GM18505 (cell line): ENCODE measurements around the gene LRRC51.
"Not testable (repeated sequence)": the region's sequence is repeated elsewhere in the genome, so short reads cannot be mapped to it uniquely, and the experiment has no call there.

Experiments used
- ATAC-seq: cut with Tn5 transposase; IDR thresholded peaks from one replicate; pipeline ENCODE4 v1.9.1; 2021; ENCODE audit not compliant: unreplicated experiment
- POLR2A ChIP-seq: IDR thresholded peaks from 4 replicates; pipeline ENCODE4 v1.6.1; 2011; ENCODE audit warnings: borderline replicate concordance; ENCODE audit not compliant: insufficient read depth, insufficient read length; ENCODE audit errors: extremely low read depth

LRRC51 gene

DNA sequence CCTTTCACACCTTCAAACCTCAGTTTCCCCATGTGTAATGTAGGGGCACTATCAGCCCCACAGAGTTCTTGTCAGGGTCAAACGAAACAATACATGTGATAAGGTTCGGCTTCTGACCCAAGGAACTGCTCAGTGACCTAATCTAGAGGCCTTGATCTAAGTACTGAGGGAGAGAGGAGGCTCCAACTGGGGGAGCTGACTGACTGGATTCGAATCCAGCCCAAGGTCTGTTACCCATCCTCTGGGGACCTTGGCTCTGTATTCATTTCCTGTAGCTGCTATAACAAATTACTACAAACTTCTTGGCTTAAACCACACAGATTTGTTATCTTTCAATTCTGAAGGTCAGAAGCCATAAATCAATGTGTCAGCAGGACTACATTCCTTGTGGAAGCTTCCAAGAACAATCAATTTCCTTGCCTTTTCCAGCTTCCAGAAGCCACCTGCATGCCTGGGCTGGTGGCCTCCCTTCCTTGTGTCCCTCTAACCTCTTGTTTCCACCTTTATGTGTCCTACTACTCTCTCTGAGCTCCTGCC is 42.5 kb downstream of the LRRC51 start:
- no peak for TF ChIP-seq POLR2A
- ATAC-seq = no peak

DNA sequence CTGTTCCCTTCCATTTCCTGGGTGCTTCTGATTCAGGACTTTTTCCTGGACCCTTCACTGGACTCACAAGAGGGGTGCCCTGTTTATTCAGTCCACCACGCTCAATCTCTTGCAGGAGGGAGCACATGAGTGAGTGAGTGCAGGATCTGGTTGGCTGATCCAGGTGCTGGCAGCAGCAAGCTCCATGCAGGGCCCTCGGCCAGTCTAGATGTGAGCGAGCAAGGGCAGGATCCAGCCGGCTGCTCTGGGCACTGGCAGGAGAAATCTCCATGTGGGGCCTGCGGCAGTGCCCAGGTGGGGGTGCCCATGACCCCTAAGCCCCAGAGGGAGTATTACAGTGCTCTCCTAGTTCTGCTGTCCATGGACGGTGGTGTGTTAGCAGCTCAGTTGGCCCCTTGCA is 43.4 kb downstream of the LRRC51 start:
- ATAC-seq = no peak
- TF ChIP-seq POLR2A = no peak

DNA sequence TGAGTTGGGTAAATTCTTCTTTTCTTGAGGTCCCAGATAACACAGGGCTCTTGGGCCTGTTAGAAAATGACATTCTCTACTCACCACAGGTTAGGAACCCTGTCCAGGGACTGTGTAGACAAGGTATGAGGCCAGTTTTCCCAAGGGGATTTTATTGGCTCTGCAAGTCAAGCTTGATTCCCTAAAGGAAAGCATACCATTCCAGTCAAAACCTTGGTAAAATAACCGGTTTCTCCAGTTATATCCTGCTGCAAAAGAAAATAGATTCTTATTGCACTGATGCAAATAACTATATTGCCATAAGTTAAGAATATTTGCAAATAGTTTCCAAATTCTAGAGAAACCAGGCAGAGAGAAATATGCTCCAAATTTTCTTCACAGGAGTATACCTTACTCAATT is 45.3 kb downstream of the LRRC51 start:
- no peak for ATAC-seq
- TF ChIP-seq POLR2A = no peak

GRCh38 chr11:72127923-72128322 is 47.3 kb downstream of the LRRC51 start:
- ATAC-seq = no peak
- TF ChIP-seq POLR2A = no peak

DNA sequence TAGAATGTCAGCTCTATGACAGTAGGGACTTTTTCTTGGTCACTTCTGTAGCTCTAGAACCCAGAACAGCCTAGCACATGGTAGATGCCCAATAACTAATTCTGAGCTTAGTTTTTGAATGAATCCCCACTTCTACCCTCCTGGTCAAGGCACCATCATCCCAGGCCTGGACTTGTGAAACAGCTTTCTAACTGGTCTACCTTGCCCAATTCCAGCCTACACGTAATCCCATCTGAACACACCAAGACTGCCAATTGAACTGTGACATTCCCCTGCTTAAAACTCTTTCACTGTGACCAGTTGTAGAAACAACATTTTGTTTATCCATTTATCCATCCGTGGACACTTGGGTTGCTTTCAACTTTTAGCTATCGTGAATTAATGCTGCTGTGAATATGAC is 48.7 kb downstream of the LRRC51 start:
- no peak for TF ChIP-seq POLR2A

GRCh38 chr11:72132646-72133045 is 52.0 kb downstream of the LRRC51 start:
- no peak for TF ChIP-seq POLR2A
- ATAC-seq = no peak

More for the DNA sequence above, 48.7 kb downstream of the LRRC51 start:
- no peak for ATAC-seq

GRCh38 chr11:72135473-72135872 is 54.8 kb downstream of the LRRC51 start, which contains the start of gene FOLR3:
TSS of gene FOLR3 (plus strand) at chr11:72135725. CDS start at chr11:72135953, 228 bp downstream.
- not testable (repeated sequence) for ATAC-seq

GRCh38 chr11:72135891-72136683 is 55.4 kb downstream of the LRRC51 start:
- no peak for TF ChIP-seq POLR2A
- ATAC-seq = no peak

DNA sequence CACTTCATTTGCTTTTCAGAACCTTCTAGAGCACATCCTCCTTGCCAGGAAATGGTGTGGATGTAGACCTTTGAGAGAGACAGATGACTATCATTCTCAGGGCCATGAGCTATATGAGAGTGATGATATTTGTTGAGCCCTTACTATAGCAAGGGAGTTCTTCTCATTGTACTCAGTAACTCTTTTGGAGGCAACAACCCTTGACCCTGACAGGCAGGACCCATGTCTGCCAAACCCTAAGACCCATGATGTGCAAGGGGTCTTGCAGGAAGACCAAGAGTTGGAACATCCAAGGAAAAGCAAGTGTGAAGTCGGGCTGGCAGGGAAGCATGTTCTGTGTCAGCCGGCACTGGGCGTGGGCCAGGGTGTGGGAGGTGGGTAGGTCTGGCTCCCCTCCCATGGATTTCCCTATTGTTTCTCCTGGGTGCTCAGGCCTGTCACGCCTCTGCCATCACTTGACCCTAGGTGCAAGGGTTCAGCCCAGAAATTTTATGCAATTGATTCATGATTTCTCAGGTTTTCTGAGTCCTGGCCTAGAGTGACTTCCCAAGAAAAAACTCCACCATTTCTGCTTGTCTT is 56.1 kb downstream of the LRRC51 start:
- no peak for ATAC-seq

GRCh38 chr11:72138821-72139390 is 58.3 kb downstream of the LRRC51 start:
- no peak for ATAC-seq
- TF ChIP-seq POLR2A = no peak

More for the DNA sequence above, 56.1 kb downstream of the LRRC51 start:
- no peak for TF ChIP-seq POLR2A

- ATAC-seq = no peak
- no peak for TF ChIP-seq POLR2A
Observed at GRCh38 chr11:72139500-72139899, 58.9 kb downstream of the LRRC51 start.

DNA sequence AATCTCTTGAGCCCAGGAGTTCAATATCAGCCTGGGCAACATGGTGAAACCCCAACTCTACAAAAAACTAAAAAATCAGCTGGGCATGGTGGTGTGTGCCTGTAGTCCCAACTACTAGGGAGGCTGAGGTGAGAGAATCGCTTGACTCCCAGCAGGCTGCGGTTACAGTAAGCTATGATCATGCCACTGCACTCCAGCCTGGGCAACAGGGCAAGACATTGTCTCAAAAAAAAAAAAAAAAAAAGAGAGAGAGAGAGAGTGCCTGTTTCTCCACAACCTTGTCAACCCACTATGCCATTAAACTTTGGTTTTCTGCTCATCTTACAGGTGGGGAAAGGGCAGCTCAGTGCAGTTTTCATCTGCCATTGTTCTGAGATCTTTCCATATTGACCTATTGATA is 60.0 kb downstream of the LRRC51 start:
- TF ChIP-seq POLR2A = no peak
- no peak for ATAC-seq

DNA sequence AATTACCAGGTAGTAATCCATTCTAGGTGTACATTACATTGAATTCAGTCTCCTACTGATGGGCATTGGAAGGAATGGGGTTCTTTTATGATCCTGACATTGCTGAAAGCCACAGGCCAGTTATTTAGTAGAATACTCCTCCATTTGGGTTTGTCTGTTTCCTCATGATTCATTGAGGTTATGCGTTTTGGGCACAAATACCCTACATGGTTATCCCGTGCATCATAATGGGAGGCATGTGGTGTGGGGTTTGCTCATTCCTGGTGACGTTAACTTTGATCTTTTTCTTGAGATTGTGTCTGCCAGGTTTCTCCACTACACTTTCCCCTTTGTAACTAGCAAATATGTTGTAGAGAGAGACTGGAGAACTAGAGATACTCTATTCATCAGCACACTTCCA is 60.4 kb downstream of the LRRC51 start:
- no peak for TF ChIP-seq POLR2A
- ATAC-seq = no peak

DNA sequence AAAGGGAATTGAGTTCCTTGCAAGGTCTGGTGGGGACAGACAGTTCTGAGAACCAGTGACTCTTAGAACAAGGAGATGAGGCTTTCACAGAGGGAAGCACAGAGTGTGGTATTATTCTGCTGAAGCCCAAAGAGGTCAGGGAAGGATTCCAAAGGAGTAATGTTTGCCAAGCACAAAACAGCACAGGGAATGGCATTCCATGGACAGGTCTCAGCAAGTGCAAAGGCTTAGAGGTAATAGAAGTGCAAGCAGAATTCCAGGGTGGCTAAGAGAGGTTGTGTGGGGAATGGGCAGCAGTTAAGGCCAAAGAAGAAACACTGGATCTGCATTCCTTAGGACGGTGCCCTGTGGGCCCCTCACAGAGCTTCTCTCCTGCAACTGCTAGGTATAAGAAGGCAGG is 61.4 kb downstream of the LRRC51 start:
- not testable (repeated sequence) for ATAC-seq

DNA sequence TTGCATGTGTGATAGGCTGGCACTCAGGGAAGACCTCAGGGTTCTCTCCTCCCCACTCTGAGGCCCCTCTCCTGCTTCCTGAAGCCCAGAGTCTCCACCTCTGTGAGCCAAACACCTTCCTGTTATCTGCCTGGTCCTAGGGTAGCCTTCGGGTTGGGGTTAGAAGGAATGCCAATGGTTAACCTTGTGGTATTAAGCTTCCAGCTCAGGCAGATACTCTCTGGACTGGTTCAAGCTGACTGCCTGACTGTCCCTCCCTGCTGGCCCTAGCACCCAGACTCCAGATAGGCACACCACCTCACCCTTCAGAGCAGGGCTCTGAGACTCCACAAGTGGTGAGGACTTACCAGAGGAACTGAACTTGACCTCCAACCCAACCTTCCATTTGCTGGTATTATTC is 61.9 kb downstream of the LRRC51 start:
- not testable (repeated sequence) for ATAC-seq
